Neural progenitor cell (in vitro differentiated cells): ENCODE data around the gene TSSK3. TPM values are rescaled to one million over a fixed set of nuclear protein-coding genes. Genes with fewer than 3 reads are reported as not detected.
A peak's percentile ranks its signal among the peaks of the same experiment; 100 is the strongest.

ENCODE experiments used
- DNase-seq: peaks from one replicate; pipeline ENCODE4 v3.0.0-alpha.2; 2016; ENCODE audit warnings: low spot score
- H2AFZ ChIP-seq: fragments of 200-600 bp; sonication (generic); replicated peaks from 2 replicates; pipeline ENCODE4 v1.6.1; 2016; ENCODE audit warnings: antibody characterized with exemption
- H3F3A ChIP-seq: fragments of 200-600 bp; sonication (generic); 2 replicates; pipeline ENCODE4 v1.6.1; 2016; ENCODE audit warnings: antibody characterized with exemption, low read depth
- H3K27ac ChIP-seq: fragments of 200-600 bp; sonication (generic); 2 replicates; pipeline ENCODE4 v1.5.1; 2016; ENCODE audit warnings: mild to moderate bottlenecking
- H3K27me3 ChIP-seq: fragments of 200-600 bp; sonication (generic); 2 replicates; pipeline ENCODE4 v1.6.1; 2016; ENCODE audit warnings: mild to moderate bottlenecking, moderate library complexity
- H3K36me3 ChIP-seq: fragments of 200-600 bp; sonication (generic); 2 replicates; pipeline ENCODE4 v1.5.1; 2016
- H3K4me1 ChIP-seq: fragments of 200-600 bp; sonication (generic); 2 replicates; pipeline ENCODE4 v1.6.1; 2016; ENCODE audit warnings: mixed run types
- H3K4me2 ChIP-seq: fragments of 200-600 bp; sonication (generic); 2 replicates; pipeline ENCODE4 v1.6.1; 2016
- H3K4me3 ChIP-seq: fragments of 200-600 bp; sonication (generic); 2 replicates; pipeline ENCODE4 v1.5.1; 2016
- H3K79me2 ChIP-seq: fragments of 200-600 bp; sonication (generic); 2 replicates; pipeline ENCODE4 v1.6.1; 2016; ENCODE audit warnings: low read depth
- H3K9ac ChIP-seq: fragments of 200-600 bp; sonication (generic); 2 replicates; pipeline ENCODE4 v1.6.1; 2016
- H3K9me3 ChIP-seq: fragments of 200-600 bp; sonication (generic); 2 replicates; pipeline ENCODE4 v1.5.1; 2016; ENCODE audit warnings: low read depth
- H4K20me1 ChIP-seq: fragments of 200-600 bp; sonication (generic); 2 replicates; pipeline ENCODE4 v1.6.1; 2016; ENCODE audit warnings: low read depth
- H3K27ac Mint-ChIP-seq: 3 replicates; pipeline ENCODE4 v1.8.0; 2021; ENCODE audit warnings: mixed read lengths
- H3K27me3 Mint-ChIP-seq: 2 replicates; pipeline ENCODE4 v1.8.0; 2022; ENCODE audit warnings: low read depth, mild to moderate bottlenecking, inconsistent platforms, moderate library complexity, mixed read lengths; ENCODE audit not compliant: insufficient read depth
- H3K36me3 Mint-ChIP-seq: 3 replicates; pipeline ENCODE4 v1.8.0; 2021; ENCODE audit warnings: mixed read lengths
- H3K4me1 Mint-ChIP-seq: 3 replicates; pipeline ENCODE4 v1.8.0; 2021; ENCODE audit warnings: mixed read lengths
- H3K4me3 Mint-ChIP-seq: 3 replicates; pipeline ENCODE4 v1.8.0; 2021; ENCODE audit warnings: mild to moderate bottlenecking, moderate library complexity, mixed read lengths
- H3K9me3 Mint-ChIP-seq: 3 replicates; pipeline ENCODE4 v1.8.0; 2020; ENCODE audit warnings: mixed read lengths
- CTCF ChIP-seq: fragments of 200-600 bp; sonication (generic); IDR thresholded peaks from 2 replicates; pipeline ENCODE4 v1.5.1; 2017; ENCODE audit warnings: antibody characterized with exemption, mild to moderate bottlenecking
- EZH2 ChIP-seq: fragments of 200-600 bp; sonication (generic); IDR thresholded peaks from 2 replicates; pipeline ENCODE4 v1.6.1; 2017; ENCODE audit warnings: antibody characterized with exemption, mild to moderate bottlenecking, moderate library complexity
- total RNA-seq: library from RNA; depleted of rRNA; stranded (reverse); fragments of >200 nt; gene quantifications from 2 replicates; pipeline ENCODE4 v1.2.3, GENCODE V29; 2015; ENCODE audit warnings: low replicate concordance

TSSK3 gene
- total RNA-seq, 1 donor from 2014 or later, result not detected

- no peaks in the 10 kb centered on the region for H3K4me1 Mint-ChIP-seq
- no peak overlapping the region for H3K4me3 Mint-ChIP-seq
- Histone ChIP-seq H2AFZ (no peak overlapping the region), H3K79me2 (no peaks in the 10 kb centered on the region), H3K27me3 (no peaks in the 10 kb centered on the region), H3K4me2 (no peak overlapping the region), H3K36me3 (peaks cover 5% of the 10 kb centered on the region), H4K20me1 (no peaks in the 10 kb centered on the region), H3K9me3 (peaks cover 9% of the 10 kb centered on the region), H3K4me1 (no peaks in the 10 kb centered on the region), H3K9ac (no peak overlapping the region), H3K4me3 (no peak overlapping the region), H3F3A (no peaks in the 10 kb centered on the region), H3K27ac (no peak overlapping the region)
- TF ChIP-seq EZH2 (no peak), CTCF (peak; percentile 70)
- H3K9me3 Mint-ChIP-seq, result peaks cover 15% of the 10 kb centered on the region
- H3K27me3 Mint-ChIP-seq, result peaks cover 3% of the 10 kb centered on the region
- peak; percentile 79 for DNase-seq
- peaks cover 3% of the 10 kb centered on the region for H3K36me3 Mint-ChIP-seq
- H3K27ac Mint-ChIP-seq, result no peak overlapping the region
Observed at GRCh38 chr1:32413507-32414185, 51.3 kb downstream of the TSSK3 start.

Other genes with a start within 250 kb of the TSSK3 start
- gene TXLNA, start 182.9 kb upstream of the TSSK3 start, total RNA-seq, result 37.2 and 51.0 TPM in 2 replicates
- 6.5 and 16.4 TPM in 2 replicates for gene CCDC28B, start 161.9 kb upstream of the TSSK3 start, total RNA-seq
- 5.6 and 5.8 TPM in 2 replicates for gene IQCC, start 156.9 kb upstream of the TSSK3 start, total RNA-seq
- gene DCDC2B, start 153.4 kb upstream of the TSSK3 start, total RNA-seq, result not detected in 2 replicates
- gene TMEM234, start 140.2 kb upstream of the TSSK3 start, total RNA-seq, result 6.0 and 13.7 TPM in 2 replicates
- 204 and 220 TPM in 2 replicates for gene EIF3I, start 140.1 kb upstream of the TSSK3 start, total RNA-seq
- gene FAM167B, start 115.3 kb upstream of the TSSK3 start, total RNA-seq, result 0.17 and 5.3 TPM in 2 replicates
- gene LCK, start 111.3 kb upstream of the TSSK3 start, total RNA-seq, result 0.32 and 0.77 TPM in 2 replicates
- 129 and 145 TPM in 2 replicates for gene HDAC1, start 70.5 kb upstream of the TSSK3 start, total RNA-seq
- gene MARCKSL1, start 26.3 kb upstream of the TSSK3 start, total RNA-seq, result 258 and 542 TPM in 2 replicates
- gene FAM229A, start 54 bp upstream of the TSSK3 start, total RNA-seq, result 3.8 and 7.6 TPM in 2 replicates
- gene BSDC1, start 31.9 kb downstream of the TSSK3 start, total RNA-seq, result 47.5 and 67.4 TPM in 2 replicates
- gene ZBTB8B, start 102.5 kb downstream of the TSSK3 start, total RNA-seq, result 4.2 and 5.6 TPM in 2 replicates
- 10.4 and 15.9 TPM in 2 replicates for gene ZBTB8A, start 176.9 kb downstream of the TSSK3 start, total RNA-seq